ENCODE data around the gene RTL9.
"Not testable (repeated sequence)": the region's sequence is repeated elsewhere in the genome, so short reads cannot be mapped to it uniquely, and the experiment has no call there.

- TF ChIP-seq CTCF, POLR2A (IDR thresholded peaks at IDR 0.05): not testable (repeated sequence)
Observed at GRCh38 chrX:110406250-110406649, 47.6 kb downstream of the RTL9 start.

Measured in Peyer's patch (tissue), 4 donors.